Measurements from ENCODE around the gene SCFD2.

- TF ChIP-seq POLR2A (IDR thresholded peaks at IDR 0.05) (no peak), CTCF (IDR thresholded peaks at IDR 0.05) (no peak), POLR2AphosphoS5 (IDR thresholded peaks at IDR 0.05) (no peak), EP300 (IDR thresholded peaks at IDR 0.05) (no peak)
Measured at GRCh38 chr4:53014881-53015280, 351.0 kb downstream of the SCFD2 start.

All from sigmoid colon (tissue), 4 donors.